Activated CD8-positive, alpha-beta memory T cell treated with anti-CD3 and anti-CD28 coated beads, Interleukin-2, amount 50 U/mL, for 1 hour (primary cell): ENCODE data around the gene APOF.
"Not testable (repeated sequence)": the region's sequence is repeated elsewhere in the genome, so short reads cannot be mapped to it uniquely, and the experiment has no call there.

Experiments
- DNase-seq: peaks from one replicate; pipeline ENCODE4 v3.0.0-alpha.2; 2020; ENCODE audit errors: extremely low read depth

Gene APOF

GRCh38 chr12:56373515-56373914 lies 10.9 kb upstream of the APOF start:
- no peak for DNase-seq

GRCh38 chr12:56366948-56367347 lies 4.3 kb upstream of the APOF start:
- no peak for DNase-seq

- no peak for DNase-seq
These were observed 1.0 kb downstream of the APOF start for GRCh38 chr12:56361487-56362129.

- peak; percentile 98 for DNase-seq
These were observed 2.5 kb downstream of the APOF start, which contains the start of gene STAT2 for GRCh38 chr12:56359851-56360767. TSS of gene STAT2 (minus strand) at chr12:56360107. CDS start at chr12:56356571, 3,536 bp downstream.

GRCh38 chr12:56358836-56359532 lies 3.7 kb downstream of the APOF start:
- no peak for DNase-seq

- no peak for DNase-seq
These were observed 11.3 kb downstream of the APOF start for GRCh38 chr12:56351325-56351724.

- DNase-seq, result no peak
These were observed 12.0 kb downstream of the APOF start for GRCh38 chr12:56350662-56351061.

GRCh38 chr12:56348776-56349175 lies 13.9 kb downstream of the APOF start:
- DNase-seq, result no peak

- DNase-seq, result not testable (repeated sequence)
These were observed 15.4 kb downstream of the APOF start for GRCh38 chr12:56347255-56347654.

GRCh38 chr12:56346675-56347074 lies 16.0 kb downstream of the APOF start:
- DNase-seq, result no peak

- not testable (repeated sequence) for DNase-seq
These were observed 20.4 kb downstream of the APOF start for GRCh38 chr12:56342290-56342689.

GRCh38 chr12:56341616-56342015 lies 21.0 kb downstream of the APOF start:
- DNase-seq, result no peak

GRCh38 chr12:56339158-56339422 lies 23.6 kb downstream of the APOF start:
- DNase-seq, result no peak

GRCh38 chr12:56338308-56339157 lies 24.1 kb downstream of the APOF start, which contains the start of gene IL23A:
TSS of gene IL23A (plus strand) at chr12:56338884. CDS start at chr12:56339045, 161 bp downstream.
- peak; percentile 83 for DNase-seq

- no peak for DNase-seq
These were observed 24.9 kb downstream of the APOF start for GRCh38 chr12:56337753-56338251.

GRCh38 chr12:56336361-56337167 lies 26.1 kb downstream of the APOF start:
- DNase-seq, result no peak

- DNase-seq, result not testable (repeated sequence)
These were observed 27.1 kb downstream of the APOF start for GRCh38 chr12:56335527-56335926.

GRCh38 chr12:56334490-56334793 lies 28.2 kb downstream of the APOF start:
- DNase-seq, result no peak

- peak; percentile 86 for DNase-seq
These were observed 28.8 kb downstream of the APOF start, which contains the start of gene PAN2 for GRCh38 chr12:56333679-56334489. TSS of gene PAN2 (minus strand) at chr12:56334000. CDS start at chr12:56333094, 906 bp downstream.
